ENCODE results near the gene ARPC1B. TPM values are rescaled to one million over a fixed set of nuclear protein-coding genes. Genes with fewer than 3 reads are reported as not detected.

The ARPC1B gene
- total and polyA plus RNA-seq, 2 donors from 2014 or later = 74.1 to 216 TPM

GRCh38 chr7:99418260-99418659 lies 43.7 kb downstream of the ARPC1B start:
- peaks cover 3 to 51% (median 28%) of the 10 kb centered on the region in 3 donors for H3K36me3 ChIP-seq (ENCODE audit: control insufficient read depth in 2 of 3, insufficient read depth in 3 of 3, low read length in 3 of 3)
- no peak for FAIRE-seq

GRCh38 chr7:99419323-99420021 lies 44.9 kb downstream of the ARPC1B start:
- no peaks in the 10 kb centered on the region for H3K4me1 ChIP-seq (ENCODE audit: control insufficient read depth in 2 of 3, insufficient read depth in 2 of 3, low read depth in 1 of 3, low read length in 3 of 3)
- no peak for TF ChIP-seq CTCF (IDR thresholded peaks at IDR 0.05; ENCODE audit: borderline replicate concordance, extremely low read depth, insufficient read depth)
- no peaks in the 10 kb centered on the region for H3K9me3 ChIP-seq (ENCODE audit: control insufficient read depth in 2 of 3, insufficient read depth in 1 of 3, low read length in 3 of 3)
- H3K27ac ChIP-seq (ENCODE audit: low read depth in 2 of 2, low read length in 2 of 2) = no peak overlapping the region
- H3K4me3 ChIP-seq (ENCODE audit: low read length in 3 of 3) = no peak overlapping the region
- intact Hi-C loops (cut with DNase I) = no loop called here
- no peak overlapping the region for H3K9ac ChIP-seq (ENCODE audit: low read length in 3 of 3)
- no peak for FAIRE-seq
- no peak for DNase-seq
- H3K27me3 ChIP-seq (ENCODE audit: control insufficient read depth, insufficient read depth, low read length) = no peaks in the 10 kb centered on the region
- H3K36me3 ChIP-seq (ENCODE audit: control insufficient read depth in 2 of 3, insufficient read depth in 3 of 3, low read length in 3 of 3) = peaks cover 3 to 51% (median 28%) of the 10 kb centered on the region in 3 donors

More at GRCh38 chr7:99418260-99418659, 43.7 kb downstream of the ARPC1B start:
- no peaks in the 10 kb centered on the region for H3K9me3 ChIP-seq (ENCODE audit: control insufficient read depth in 2 of 3, insufficient read depth in 1 of 3, low read length in 3 of 3)
- no peaks in the 10 kb centered on the region for H3K27me3 ChIP-seq (ENCODE audit: control insufficient read depth, insufficient read depth, low read length)
- H3K9ac ChIP-seq (ENCODE audit: low read length in 3 of 3) = no peak overlapping the region
- DNase-seq = no peak
- no peak overlapping the region for H3K4me3 ChIP-seq (ENCODE audit: low read length in 3 of 3)
- H3K27ac ChIP-seq (ENCODE audit: low read depth in 2 of 2, low read length in 2 of 2) = no peak overlapping the region
- intact Hi-C loops (cut with DNase I) = no loop called here
- H3K4me1 ChIP-seq (ENCODE audit: control insufficient read depth in 2 of 3, insufficient read depth in 2 of 3, low read depth in 1 of 3, low read length in 3 of 3) = no peaks in the 10 kb centered on the region
- no peak for TF ChIP-seq CTCF (IDR thresholded peaks at IDR 0.05; ENCODE audit: borderline replicate concordance, extremely low read depth, insufficient read depth)

GRCh38 chr7:99420213-99420612 lies 45.7 kb downstream of the ARPC1B start:
- H3K36me3 ChIP-seq (ENCODE audit: control insufficient read depth in 2 of 3, insufficient read depth in 3 of 3, low read length in 3 of 3) = peaks cover 3 to 46% (median 28%) of the 10 kb centered on the region in 3 donors
- no peak for TF ChIP-seq CTCF (IDR thresholded peaks at IDR 0.05; ENCODE audit: borderline replicate concordance, extremely low read depth, insufficient read depth)
- no peak overlapping the region for H3K9ac ChIP-seq (ENCODE audit: low read length in 3 of 3)
- H3K27me3 ChIP-seq (ENCODE audit: control insufficient read depth, insufficient read depth, low read length) = no peaks in the 10 kb centered on the region
- H3K4me1 ChIP-seq (ENCODE audit: control insufficient read depth in 2 of 3, insufficient read depth in 2 of 3, low read depth in 1 of 3, low read length in 3 of 3) = no peaks in the 10 kb centered on the region
- DNase-seq (no peak), FAIRE-seq (no peak)
- H3K4me3 ChIP-seq (ENCODE audit: low read length in 3 of 3) = no peak overlapping the region
- H3K9me3 ChIP-seq (ENCODE audit: control insufficient read depth in 2 of 3, insufficient read depth in 1 of 3, low read length in 3 of 3) = no peaks in the 10 kb centered on the region
- intact Hi-C loops (cut with DNase I) = no loop called here
- H3K27ac ChIP-seq (ENCODE audit: low read depth in 2 of 2, low read length in 2 of 2) = no peak overlapping the region

Measured in kidney (tissue), 14 donors.